HG02970 (cell line): ENCODE results near the gene DLK1.

Experiments
- ATAC-seq: cut with Tn5 transposase; IDR thresholded peaks from one replicate; pipeline ENCODE4 v1.9.1; 2021; ENCODE audit warnings: mild to moderate bottlenecking, moderate library complexity, moderate number of reproducible peaks; ENCODE audit not compliant: unreplicated experiment, low FRiP score

Gene DLK1

DNA sequence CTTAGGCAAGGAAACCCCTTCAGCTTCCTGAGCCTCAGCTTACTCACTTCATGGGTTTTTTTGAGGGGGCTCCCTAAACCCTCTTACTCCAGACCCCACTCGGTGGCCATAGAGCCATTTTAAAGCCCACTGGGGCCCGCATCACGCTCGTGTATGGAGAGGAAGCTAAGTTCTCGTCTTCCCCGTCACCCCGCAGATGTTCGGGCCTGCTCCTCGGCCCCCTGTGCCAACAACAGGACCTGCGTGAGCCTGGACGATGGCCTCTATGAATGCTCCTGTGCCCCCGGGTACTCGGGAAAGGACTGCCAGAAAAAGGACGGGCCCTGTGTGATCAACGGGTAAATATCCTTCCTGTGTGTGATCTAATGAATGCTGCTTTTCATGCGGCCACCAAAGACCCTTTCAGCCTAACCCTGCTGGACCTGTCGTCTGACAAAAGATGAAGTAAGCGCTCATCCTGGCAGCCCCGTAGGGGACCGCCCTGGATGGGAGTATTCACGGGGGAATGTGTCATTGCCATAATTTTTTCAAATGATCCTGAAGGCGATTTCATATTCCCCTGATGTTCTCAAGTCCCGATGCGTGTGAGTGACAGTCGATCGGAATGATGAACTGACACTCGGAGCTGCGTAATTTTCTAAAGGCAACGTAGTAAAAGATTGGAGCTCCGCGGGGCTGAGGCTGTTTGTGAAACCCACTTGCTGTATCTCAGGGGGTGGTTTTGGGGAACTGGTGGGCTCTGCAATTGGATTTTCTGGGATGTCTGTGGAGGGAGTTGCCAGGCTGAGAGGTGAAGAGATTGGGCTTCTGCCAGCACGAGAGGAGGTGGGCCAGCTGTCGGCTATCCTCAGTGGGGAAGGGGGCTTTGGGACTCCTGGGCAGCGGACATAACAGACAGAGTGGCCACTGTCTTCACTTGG lies 5.4 kb downstream of the DLK1 start:
- no peak for ATAC-seq

GRCh38 chr14:100732766-100733100 lies 6.0 kb downstream of the DLK1 start:
- ATAC-seq, result no peak

DNA sequence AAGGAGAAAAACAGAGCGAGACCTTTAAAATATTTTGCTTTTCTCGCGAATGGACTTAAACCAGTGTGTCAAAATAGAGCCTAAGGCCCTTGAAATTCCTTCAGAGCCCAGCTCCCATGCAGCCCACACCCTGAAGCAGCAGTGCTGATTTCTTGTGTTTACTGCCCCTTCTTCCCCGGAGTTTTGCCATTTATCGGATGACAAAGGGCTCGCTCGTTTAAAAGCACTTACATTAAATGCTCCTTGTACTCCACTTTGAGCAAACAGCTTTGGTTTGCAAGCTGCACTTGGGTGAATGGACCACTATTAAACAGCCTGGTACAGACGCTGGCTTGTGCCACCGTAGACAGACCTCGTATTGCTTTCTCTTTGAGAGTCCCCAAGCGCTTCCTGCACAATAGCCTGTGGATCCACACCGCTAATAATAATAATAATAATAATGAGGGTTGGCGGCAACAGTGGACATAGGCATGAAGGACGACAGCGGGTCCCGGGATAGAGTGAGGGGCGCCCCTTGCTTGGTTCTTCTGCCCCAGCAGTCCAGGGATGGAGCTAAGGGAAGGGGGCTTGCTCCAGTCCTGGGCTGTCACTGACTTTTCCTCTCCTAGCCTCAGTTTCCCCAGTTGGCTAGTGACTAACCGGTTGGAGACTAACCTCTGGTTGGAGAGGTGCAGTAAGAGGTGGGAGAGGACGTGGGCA lies 6.6 kb downstream of the DLK1 start:
- no peak for ATAC-seq

DNA sequence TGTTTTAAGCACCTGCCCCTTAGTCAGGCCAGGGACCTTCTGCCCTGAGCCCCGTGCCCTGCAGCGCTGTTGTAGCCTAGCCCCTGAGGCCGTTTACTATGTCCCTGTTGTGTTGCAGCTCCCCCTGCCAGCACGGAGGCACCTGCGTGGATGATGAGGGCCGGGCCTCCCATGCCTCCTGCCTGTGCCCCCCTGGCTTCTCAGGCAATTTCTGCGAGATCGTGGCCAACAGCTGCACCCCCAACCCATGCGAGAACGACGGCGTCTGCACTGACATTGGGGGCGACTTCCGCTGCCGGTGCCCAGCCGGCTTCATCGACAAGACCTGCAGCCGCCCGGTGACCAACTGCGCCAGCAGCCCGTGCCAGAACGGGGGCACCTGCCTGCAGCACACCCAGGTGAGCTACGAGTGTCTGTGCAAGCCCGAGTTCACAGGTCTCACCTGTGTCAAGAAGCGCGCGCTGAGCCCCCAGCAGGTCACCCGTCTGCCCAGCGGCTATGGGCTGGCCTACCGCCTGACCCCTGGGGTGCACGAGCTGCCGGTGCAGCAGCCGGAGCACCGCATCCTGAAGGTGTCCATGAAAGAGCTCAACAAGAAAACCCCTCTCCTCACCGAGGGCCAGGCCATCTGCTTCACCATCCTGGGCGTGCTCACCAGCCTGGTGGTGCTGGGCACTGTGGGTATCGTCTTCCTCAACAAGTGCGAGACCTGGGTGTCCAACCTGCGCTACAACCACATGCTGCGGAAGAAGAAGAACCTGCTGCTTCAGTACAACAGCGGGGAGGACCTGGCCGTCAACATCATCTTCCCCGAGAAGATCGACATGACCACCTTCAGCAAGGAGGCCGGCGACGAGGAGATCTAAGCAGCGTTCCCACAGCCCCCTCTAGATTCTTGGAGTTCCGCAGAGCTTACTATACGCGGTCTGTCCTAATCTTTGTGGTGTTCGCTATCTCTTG lies 7.6 kb downstream of the DLK1 start:
- ATAC-seq, result no peak

GRCh38 chr14:100735271-100735670 lies 8.6 kb downstream of the DLK1 start:
- no peak for ATAC-seq

DNA sequence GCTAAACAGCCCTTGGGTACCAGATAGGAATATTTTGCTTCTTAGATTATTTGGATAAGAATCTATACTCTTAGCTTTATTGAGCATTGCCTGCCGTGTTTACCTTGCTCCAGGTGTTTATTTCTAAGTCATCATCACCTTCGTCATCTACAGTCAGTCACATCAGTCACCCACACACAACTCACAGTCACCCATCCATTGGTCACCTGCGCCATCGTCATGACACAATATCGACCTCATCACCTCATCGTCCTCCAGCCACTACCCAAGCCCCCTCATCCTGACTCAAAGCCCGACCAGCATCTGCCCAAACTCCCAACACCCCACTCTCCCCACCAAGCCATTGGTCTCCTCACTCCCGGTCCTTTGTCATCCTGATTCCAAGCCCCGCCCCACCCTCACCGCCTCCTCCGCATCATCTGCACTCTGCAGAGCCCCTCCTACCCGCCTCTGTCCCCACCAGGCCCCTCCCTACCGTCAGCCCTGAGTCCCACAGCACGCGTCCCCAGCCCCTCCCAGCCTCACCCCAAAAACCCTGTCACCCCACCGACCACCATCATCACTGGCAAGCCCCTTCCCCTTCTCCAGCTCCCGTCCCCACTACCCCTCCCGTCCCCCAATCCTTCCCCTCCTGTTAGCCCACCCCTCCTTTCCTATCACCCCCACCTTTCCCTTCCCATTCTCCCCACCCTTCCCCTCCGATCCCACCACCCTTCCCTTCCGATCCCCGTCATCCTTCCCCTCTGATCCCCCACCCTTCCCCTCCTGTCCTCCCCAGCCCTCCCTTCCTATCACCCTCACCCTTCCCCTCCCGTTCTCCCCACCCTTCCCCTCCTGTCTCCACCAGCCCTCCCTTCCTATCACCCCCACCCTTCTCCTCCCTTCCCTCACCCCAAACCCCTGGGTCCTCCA lies 9.8 kb downstream of the DLK1 start:
- ATAC-seq, result no peak

DNA sequence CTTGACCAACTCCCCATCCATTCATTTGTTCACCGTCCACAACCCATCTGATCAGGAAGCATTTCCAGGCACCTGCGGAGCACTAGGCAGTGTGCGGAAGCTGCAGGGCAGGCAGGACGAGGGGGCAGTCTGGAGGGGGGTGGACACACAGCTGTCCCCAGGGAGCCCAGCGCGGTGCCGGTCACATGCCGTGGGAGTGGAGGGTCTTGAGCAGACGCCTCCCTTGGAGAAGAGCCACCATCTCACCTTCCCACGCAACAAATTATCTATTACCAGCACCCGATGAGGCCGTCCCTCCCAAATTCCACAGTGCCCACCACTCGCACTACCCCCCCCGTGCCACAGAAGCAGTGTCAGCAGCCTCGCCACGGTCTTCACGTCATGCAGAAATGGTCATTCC lies 10.8 kb downstream of the DLK1 start:
- ATAC-seq, result no peak

DNA sequence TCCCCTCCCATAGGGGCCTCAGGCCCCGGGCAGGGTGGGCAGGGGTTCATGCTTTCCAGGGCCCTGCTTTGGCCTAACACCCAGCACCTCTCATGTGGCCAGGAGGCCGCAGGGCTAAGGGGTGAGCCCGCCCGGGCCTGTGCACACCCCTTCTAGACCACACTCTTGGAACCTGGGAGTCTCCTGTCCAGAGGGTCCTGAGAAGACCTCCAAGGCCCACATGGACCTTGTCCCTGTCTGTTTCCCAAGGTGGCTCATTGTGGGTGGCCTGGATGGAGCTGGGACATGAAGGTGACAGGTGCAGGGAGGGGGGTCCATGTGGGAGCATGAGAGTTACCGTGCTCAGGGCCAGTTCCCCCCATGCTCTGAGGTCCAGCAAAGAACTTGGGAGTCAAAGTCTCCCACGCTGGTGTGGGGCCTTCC lies 11.6 kb downstream of the DLK1 start:
- ATAC-seq, result no peak

GRCh38 chr14:100738704-100739131 lies 12.0 kb downstream of the DLK1 start:
- ATAC-seq, result no peak

DNA sequence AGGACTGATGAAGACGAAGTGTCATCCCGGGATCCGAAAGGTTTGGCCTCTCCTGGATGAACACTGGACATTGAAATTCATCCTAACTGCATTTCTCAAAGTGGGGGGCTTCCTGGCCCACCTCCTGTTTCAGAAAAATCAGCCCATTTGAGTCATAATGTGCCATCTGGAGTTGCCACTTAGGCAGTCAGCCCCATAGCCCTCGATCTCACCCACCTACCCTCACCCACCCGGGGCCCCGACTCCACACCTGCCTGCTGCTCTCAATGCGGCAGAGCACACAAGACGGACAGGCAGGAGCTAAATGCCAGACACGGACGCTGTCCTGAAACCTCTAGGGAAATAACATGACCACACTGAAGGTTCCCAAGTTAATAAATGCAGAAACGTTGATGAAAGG lies 12.6 kb downstream of the DLK1 start:
- ATAC-seq, result no peak

DNA sequence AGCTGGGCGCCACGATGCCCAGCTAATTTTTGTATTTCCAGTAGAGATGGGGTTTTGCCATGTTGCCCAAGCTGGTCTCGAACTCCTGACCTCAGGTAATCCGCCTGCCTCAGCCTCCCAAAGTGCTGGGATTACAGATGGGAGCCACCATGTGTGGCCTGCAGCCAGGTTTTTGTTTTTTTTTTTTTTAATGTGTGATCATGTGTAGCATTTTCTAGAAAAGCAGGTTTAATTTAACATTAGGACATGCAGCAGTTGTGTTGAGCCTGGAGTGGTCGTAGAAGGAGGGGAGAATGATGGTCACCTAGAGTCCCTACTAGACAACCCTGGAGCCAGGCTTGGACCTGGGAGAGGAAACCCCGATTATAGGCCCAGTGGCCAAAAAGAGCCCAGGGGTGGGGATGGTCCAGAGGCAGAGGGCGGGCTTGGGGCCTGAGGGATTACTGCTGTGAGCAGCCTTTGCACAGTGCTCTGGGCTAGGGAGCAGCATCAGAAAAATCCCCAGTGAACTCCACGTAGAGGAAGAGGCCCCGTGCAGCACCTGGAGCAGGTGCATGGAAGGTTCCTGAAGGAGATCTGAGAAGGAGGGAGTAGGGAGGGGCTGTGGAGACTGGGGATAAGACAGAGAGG lies 13.6 kb downstream of the DLK1 start:
- no peak for ATAC-seq

GRCh38 chr14:100740929-100741328 lies 14.2 kb downstream of the DLK1 start:
- ATAC-seq, result no peak

- ATAC-seq, result no peak
Observed at GRCh38 chr14:100741966-100742365, 15.3 kb downstream of the DLK1 start.

DNA sequence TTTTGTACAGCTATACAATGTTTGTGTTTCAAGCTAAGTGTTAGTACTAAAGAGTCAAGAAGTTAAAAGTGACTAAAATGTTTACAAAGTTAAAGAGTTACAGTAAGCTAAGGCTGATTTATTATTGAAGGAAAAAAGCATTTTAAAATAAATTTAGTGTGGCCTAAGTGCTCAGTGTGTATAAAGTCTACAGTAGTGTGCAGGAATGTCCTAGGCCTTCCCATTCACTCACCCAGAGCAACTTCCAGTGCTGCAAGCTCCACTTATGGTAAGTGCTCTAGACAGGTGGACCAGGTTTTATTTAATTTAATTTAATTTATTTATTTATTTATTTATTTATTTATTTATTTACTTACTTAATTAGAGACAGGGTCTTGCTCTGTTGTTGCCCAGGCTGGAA lies 19.6 kb downstream of the DLK1 start:
- no peak for ATAC-seq

GRCh38 chr14:100747021-100747586 lies 20.4 kb downstream of the DLK1 start:
- no peak for ATAC-seq

GRCh38 chr14:100747736-100748135 lies 21.0 kb downstream of the DLK1 start:
- no peak for ATAC-seq

GRCh38 chr14:100748403-100748802 lies 21.7 kb downstream of the DLK1 start:
- no peak for ATAC-seq

DNA sequence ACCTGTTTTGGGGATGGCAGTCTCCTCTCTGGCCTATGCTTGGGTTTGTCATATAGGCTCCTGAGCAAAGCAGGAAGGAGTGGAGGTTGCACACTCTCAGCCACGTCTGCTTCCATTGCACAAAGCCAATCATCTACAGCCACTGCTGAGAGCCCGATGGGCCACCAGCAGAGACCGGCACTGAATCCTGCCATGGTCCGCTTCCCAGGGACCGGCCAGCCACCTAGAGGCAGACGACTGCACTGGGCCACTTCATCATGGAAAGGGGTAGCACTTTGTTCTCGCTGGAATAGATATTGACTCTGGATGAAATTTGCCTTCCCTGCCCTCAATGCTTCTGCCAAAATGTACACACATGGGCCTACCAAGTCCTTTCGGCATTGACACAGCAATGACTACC lies 22.3 kb downstream of the DLK1 start:
- ATAC-seq, result no peak
